GM18907 (cell line): Measurements from ENCODE around the gene NUDT2.
"Not testable (repeated sequence)": the region's sequence is repeated elsewhere in the genome, so short reads cannot be mapped to it uniquely, and the experiment has no call there.

Experiments used
- ATAC-seq: cut with Tn5 transposase; IDR thresholded peaks from one replicate; pipeline ENCODE4 v1.9.1; 2021; ENCODE audit warnings: mild to moderate bottlenecking, moderate library complexity; ENCODE audit not compliant: unreplicated experiment

NUDT2 gene

DNA sequence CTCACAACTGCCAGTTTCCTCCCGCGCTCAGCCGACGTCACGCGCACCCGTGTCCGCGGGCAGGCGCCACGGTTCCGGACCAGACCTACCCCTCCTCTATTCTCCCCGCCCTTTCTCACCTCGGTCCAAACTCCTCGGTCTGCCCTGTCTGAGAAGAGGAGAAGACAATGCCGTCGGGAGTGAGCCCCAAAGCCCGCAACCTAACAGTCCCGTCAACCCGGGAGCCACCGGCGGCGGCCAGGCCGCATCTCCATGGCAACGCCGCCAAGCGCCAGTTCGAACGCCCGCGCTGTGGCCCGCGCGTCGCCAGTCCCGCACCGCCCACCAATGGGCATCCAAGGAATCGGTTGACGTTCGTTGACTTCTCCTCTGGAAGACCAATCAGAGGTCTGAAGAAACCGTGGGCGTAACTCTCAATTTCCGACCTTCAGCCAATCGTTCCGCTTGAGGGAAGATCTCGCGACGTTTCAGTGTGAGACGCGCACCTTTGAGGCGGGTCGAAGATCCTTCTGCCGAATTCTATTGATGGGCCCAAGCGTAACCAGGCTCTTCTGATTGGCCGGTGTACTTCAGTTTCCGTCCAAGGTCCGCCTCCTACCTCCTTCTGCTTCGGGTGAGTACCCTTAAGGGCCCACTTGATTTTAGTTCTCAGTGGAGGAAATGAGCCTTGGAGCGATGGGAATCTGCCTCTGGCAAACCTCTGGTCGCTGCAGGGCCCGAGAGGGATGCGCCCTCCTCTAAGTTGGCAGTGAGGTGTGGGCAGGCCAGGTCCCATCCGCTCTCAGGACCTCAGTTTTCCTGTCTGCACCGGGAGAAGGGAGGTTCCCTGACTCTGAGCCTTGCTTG is at the start of gene NUDT2, which contains the start of gene KIF24:
NUDT2 (plus strand) TSS at position 583 of the 846 bp plus-strand sequence. CDS start 9,471 bp downstream, outside the sequence.
KIF24 (minus strand) TSS at position 282 of the 846 bp plus-strand sequence. CDS start 17,922 bp downstream, outside the sequence.
- peak; percentile 95 for ATAC-seq

DNA sequence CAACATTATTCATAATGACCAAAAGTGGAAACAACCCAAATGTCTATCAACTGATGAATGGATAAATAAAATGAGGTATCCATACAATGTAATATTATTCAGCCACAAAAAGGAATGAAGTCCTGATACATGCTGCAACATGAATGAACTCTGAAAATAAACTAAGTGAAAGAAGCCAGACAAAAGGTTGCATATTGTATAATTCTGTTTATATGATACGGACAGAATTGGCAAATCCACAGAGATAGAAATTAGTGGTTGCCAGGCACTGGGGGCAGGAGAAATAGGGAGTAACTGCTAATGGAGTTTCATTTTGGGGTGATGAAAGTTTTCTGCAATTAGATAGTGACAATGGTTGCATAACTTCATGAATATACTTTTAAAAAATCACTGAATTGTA is 47.3 kb upstream of the NUDT2 start:
- ATAC-seq: no peak

DNA sequence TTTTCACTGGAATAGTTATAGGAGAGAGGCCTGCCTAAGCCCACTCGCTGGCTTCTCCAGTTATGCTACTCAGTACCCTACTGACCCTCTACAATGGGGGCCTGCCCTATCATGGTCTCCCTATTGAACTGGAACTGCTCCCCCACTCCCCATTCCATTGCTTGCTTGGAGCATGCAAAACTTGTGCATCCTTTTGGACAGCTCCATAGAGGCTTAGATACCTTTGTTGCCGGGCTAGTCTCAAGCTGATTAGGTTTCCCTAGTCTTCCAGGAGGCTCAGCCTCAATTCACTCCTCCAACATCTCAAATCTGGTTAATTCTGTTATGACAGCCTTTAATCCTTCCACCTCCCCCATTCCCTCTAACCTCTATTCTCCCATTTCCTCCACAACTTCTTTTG is 40.2 kb upstream of the NUDT2 start:
- no peak for ATAC-seq

DNA sequence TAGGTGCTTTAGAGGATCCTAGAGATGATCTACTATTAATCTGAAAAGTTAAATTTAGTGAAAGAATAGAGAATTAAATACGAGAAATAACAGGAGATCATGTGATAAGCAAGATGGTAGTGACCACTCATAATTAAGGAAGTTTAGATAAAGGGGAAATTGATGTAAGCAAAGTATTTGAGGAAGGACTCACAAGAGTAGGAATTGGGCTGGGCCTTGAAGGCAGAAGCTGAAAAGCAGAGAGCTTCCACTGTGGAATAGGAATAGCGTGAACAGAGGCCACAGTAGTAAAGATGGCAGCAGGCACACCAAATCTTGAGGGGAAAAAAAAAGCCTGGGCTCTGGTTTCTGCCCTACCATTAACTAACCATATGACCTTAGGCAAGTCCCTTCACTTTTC is 38.3 kb upstream of the NUDT2 start:
- no peak for ATAC-seq

DNA sequence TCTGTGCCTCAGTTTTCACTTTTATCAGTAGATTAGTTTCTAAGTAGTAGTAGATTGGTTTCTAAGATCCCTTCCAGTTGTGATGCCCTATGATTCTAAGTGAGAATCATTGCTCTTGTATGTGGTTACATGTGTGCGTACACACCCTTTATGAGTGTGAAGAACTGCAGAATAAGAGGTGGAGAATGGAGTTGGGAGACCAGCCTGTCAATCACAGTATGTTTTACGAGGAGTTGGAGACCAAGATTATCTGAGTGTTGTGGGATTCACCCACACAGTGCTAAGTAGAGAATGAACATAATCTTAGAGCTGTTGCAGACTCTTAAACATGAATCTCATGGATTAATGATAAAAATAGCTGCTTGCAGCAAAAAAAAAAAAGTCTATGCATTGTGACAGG is 37.9 kb upstream of the NUDT2 start:
- ATAC-seq: no peak

DNA sequence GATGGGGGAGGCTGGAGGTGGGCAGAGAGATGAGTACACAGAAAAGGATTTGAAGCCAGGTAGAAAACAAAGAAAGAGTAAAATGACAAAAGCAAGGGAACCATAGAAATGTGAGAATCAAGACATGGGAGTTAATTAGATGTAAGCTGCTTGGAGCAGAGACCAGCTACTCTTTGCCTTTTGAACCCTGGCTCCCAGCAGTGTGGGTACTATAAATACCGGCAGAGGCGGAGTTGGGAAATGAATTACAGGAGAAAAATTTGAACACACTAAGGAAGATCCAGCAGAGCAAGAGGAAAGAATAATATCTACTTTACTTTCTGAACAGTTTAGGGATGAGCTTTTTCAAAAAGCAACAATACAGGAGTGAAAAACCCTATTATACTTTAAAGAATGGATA is 36.8 kb upstream of the NUDT2 start:
- no peak for ATAC-seq

DNA sequence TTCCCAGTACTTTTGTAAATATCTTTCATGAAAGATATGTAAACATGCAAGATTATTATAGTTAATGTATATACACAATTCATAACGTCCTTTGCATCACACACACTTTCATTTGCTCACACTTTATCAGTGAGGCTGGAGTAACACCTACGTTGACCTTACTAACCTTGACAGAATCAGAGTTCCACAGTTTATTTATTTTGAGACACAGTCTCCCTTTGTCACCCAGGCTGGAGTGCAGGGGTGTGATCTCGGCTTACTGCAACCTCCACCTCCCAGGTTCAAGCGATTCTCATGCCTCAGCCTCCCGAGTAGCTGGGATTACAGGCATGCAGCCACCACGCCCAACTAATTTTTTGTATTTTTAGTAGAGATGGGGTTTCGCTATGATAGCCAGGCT is 28.3 kb upstream of the NUDT2 start:
- not testable (repeated sequence) for ATAC-seq

DNA sequence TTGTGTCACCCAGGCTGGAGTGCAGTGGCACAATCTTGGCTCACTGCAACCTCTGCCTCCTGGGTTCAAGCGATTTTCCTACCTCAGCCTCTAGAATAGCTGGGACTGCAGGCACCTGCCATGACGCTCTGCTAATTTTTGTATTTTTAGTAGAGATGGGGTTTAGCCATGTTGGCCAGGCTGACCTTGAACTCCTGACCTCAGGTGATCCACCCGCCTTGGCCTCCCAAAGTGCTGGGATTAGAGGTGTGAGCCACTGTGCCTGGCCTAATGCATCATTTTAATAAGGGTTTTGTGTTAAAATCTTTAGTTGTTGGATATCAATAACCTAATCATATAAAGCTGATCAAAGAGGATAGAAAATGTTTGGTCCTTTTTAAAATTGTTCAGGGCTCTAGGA is 21.1 kb upstream of the NUDT2 start:
- ATAC-seq: not testable (repeated sequence)

DNA sequence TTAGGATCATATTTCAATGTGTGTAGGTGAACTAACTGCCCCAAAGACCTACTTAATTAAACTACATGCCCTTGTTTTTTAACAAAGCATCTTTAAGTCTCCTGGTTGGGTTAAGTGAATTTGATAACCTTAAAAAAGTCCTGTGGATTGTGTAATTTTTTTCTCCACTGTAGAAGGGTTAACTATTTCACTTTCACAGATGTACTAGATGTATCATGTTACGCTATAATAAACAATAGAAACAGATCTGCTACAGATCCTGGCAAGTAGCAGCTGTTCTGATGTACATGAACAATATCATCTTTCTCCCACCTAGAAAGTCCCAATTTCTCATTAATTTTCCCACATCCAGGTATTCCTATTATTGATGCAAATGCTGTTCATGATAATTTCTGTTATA is 19.2 kb upstream of the NUDT2 start:
- ATAC-seq: no peak

DNA sequence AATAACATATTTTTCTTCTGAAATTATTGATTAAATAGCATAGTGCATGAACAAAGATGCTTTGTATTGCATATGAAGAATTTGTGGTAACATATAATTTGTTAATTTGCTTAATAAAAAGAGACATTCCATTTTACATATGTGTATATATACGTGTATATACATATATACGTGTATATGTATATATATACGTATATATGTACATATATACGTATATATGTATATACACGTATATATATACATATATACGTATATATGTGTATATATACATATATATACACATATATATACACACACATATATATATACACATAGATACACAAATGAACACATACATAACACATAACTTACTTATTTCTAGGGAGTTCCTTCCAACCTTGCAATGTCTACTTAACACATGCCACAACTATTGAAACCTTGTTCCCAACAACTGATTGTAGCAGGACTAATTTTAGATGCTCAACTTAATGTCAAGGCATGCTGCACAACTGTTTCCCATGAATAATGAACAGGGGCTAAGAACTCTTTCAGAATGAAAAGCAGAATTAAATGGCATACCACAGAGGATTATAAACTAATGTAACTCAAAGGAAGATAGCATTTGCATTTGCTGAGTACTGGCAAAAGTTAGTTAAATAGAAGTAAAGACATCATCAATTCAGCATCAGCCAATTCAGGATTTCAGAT is 17.7 kb upstream of the NUDT2 start:
- ATAC-seq: no peak

DNA sequence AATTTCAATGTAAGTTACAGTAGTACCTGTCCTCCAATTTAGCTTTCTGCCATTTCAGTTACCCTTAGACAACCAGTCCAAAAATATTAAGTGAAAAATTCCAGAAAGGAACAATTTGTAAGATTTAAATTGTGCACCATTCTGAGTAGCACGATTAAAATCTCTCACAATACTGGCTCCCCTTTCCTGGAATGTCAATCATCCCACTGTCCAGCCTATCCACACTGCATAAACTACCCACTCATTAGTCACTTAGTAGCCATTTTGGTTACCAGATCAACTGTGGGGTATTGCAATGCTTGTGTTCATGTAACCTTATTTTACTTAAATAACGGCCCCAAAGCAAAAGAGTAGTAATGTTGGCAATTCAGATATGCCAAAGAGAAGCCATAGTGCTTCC is 11.9 kb upstream of the NUDT2 start:
- no peak for ATAC-seq

DNA sequence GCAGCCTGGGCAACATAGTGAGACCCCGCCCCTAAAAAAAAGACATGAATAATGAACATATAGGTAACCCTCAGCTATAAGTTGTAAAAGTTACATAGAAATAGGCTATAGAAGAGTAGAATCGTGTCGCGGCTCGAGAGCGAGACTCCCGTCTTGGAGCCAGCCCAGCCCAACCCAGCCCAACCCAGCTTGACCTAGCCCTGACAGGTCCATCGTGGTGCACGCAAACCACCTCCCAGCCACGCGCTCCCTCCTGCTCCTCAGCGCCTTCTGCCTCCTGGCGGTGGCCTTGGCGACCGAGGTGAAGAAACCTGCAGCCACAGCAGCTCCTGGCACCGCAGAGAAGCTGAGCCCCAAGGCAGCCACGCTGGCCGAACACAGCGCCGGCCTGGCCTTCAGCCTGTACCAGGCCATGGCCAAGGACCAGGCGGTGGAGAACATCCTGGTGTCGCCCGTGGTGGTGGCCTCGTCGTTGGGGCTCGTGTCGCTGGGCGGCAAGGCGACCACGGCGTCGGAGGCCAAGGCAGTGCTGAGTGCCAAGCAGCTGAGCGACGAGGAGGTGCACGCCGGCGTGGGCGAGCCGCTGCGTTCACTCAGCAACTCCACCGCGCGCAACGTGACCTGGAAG is 11.1 kb upstream of the NUDT2 start:
- no peak for ATAC-seq

DNA sequence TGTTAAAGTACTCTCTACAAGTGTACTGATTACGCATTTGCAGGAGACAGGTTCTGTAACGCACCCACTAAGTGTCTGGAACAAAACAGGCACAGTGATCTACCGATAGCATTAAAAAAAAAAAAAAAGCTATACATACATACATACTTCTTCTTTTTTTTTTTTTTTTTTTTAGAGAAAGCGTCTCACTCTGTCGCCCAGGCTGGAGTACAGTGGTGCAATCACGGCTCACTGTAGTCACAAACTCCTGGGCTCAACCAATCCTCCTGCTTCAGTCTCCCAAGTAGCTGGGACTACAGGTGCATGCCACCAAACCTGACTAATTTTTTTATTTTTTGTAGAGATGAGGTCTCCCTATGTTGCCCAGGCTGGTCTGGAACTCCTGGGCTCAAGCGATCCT is 7.9 kb upstream of the NUDT2 start:
- ATAC-seq: no peak

DNA sequence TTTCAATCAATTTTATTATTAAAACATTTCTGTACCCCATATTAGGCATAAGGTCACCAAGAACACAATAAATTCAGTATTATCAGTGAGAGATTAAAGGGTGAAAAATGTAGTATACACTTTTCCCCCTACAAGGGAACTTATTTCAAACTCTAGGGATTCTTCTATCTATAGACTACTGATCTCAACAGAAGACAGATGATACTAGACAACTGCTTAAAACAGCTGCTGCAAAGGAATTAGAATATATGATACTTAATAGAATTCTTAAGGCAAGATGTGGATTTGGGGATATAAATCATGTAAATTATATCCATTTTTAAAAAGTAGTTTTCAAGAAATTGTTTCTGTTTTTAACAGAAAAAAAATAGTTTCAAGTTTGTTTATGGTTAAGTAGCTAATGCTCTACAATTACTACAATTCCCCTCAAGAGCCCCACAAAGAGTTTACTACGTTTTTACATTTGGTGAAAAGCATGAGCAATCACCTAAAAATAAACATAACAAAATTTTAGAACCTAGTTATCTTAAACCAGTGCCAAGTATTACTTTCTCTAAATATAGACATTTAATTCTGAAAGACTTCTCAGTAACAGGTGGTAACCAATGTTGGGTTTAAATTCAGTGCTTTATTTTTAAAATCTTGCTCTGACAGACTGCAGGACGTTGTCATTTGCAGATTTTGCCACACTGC is 6.3 kb upstream of the NUDT2 start:
- no peak for ATAC-seq

DNA sequence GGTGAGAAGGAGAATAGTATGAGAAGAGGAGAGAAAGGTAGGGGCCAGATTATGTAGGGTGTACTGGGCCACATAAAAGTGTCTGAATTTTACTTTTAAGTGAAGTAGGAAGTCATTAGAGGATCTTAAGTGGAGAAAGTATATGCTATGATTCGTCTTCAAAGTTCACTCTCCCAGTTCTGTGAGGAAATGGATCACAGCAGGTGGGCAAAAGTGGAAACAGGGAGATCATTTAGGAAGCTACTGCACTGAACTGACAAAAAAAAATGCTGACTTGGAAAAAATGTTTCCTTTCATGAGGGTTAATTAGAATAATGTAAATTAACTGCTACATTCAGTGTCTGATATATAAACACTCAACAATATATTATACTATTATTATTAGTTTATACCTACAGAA is 2.7 kb upstream of the NUDT2 start:
- ATAC-seq: no peak

DNA sequence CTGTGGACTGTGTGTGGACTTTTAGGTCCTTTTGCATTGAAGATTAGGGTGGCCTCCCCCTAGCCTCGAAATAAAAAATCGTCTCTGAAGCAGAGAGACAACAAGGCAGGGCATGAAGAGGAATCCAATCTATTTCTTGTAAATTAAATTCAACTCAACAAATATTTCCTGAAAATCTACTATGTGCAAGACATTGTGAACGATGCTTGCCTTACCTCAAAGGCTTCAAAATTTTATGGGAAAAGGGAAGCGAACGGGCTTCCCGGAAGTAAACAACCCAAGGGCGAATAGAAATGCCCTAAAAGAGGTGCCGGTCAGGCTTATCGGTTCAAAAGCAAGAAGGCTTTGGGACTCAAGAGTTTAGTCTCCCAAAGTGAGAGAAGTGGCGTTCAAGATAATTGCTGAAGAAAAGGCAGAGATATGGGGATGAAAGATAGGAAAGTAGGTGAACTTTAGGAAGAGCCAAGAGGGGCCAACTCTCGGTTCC is 826 bp upstream of the NUDT2 start:
- ATAC-seq: peak; percentile 0

DNA sequence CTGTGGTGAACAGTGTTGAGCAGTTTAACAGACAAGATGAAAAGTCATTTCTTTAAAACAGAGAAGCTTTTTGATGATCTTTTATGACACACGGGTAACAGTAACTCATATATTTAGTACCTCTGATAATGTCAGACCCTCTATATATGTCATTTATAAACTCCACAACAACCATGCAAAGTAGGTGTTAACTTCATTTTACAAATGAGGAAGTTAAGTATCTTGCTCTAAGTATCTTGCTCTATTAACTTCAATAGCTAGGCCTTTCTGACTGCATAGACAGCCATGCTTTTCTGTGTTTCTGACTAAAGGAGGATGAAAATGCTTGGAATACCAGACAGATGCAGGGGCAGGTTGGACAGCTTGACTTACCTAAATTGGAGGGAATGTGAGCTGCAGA is 1.8 kb downstream of the NUDT2 start:
- ATAC-seq: no peak

DNA sequence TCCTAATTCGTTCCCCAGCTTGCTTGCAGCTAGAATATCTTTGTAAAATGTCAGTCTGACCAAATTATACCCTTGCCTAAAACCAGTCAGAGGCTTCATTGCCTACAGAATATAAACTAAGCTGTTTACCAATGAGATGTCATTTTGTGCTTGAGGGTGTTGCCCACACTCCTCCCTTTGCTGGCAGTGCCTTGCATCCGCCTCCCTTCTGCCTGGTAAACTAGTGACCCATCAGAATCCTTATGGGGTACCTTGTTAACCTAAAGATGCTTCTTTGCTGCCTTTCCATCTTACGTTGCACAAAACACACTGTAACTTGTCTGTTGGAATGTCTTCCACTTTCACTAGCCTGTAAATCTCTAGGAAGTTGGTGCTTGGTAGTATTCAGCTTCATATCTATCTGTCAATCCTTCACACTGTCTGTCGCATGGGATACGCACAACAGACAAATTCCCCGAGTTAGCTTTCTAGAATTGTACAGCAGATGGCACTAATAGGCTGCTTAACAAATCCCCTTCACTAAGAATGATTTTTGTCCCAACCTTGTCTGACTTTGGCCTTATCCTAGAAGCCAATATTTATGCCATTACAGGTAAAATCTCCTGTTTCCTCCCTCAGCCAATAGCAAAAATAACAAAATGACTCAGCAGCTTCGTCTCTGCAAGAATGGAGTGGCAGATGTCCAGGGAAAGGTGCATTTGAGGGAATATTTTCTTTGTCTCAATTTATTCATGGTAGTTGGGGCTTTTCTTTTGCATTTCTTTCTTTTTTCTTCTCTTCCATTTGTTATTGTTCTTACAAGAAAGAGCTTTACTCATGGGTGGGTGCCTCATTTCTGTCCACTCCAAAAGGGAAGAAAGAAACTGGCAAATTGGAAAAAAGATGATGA is 3.0 kb downstream of the NUDT2 start:
- ATAC-seq: no peak

DNA sequence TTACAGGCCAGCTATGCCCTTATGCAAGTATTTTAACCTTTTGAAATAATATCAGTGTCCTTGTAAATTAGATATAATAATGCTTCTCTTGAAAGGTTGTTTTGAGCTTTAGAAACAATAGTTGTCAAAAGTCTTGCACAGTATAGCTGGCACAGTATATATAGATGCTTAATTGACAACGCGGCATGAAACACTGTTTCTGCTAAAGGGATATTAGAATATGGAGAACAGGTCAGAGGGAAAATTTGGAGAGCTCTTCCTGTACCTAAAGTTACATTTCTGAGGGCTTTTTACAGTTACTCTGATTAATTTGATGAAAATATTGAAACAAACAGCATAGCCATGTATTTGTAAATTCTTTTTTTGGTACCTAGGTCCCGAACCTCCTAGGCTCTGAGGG is 4.5 kb downstream of the NUDT2 start:
- no peak for ATAC-seq

DNA sequence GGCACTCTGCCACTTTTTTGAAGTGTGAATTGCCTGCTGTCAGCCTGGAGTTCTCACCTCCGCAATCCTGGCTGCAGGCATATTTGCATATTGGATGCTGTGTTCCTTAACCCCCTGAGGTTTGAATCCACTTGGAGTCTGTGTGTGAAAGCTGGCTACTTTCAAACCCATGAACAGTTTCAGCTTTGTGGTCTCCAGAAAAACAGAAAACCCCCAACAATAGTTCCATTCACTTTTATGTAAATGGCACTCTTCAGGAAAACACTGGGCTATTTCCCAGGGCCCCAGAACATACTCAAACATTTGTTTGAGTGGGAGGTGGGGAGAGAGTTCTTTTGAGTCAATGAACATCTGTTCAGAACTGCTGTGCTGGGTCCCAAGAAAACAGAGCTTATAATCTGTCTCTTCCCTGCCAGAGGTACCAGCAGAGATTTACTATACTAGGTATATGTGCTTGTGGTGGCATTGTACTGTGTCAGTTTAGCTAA is 5.0 kb downstream of the NUDT2 start:
- no peak for ATAC-seq
